H1 (cell line): ENCODE data around the gene TCTN3. TPM values are rescaled to one million over a fixed set of nuclear protein-coding genes. Genes with fewer than 3 reads are reported as not detected.

Experiments used
- CTCF ChIA-PET: fragments of 300-600 bp; sonication (Branson Sonifier 250); formaldehyde crosslinking; loops from one replicate; lab custom pipeline; 2021; ENCODE audit not compliant: partially characterized antibody; lab: Charles Lee
- POLR2A ChIA-PET: fragments of 300-600 bp; sonication (Branson Sonifier 250); formaldehyde crosslinking; loops from one replicate; lab custom pipeline; 2021; ENCODE audit warnings: inconsistent platforms; ENCODE audit not compliant: partially characterized antibody; lab: Charles Lee
- DNase-seq, 2 experiments: peaks; one replicate each; pipeline versions ENCODE4 v3.0.0 to v3.0.0-alpha.2; 2010 to 2022; ENCODE audit warnings: low spot score in 2 of 2, low read depth in 1 of 2, mixed read lengths in 1 of 2
- FAIRE-seq: peaks from 2 replicates; lab custom pipeline; 2011; peaks lifted over from hg19 to GRCh38; lab: Jason Lieb, UNC
- H2AFZ ChIP-seq: 2 replicates; pipeline ENCODE4 v1.8.1; 2012; ENCODE audit warnings: low read length, inconsistent platforms
- H2AK5ac ChIP-seq: 2 replicates; pipeline ENCODE4 v1.6.1; 2013; ENCODE audit warnings: low read depth, low read length
- H2BK120ac ChIP-seq: replicated peaks from 2 replicates; pipeline ENCODE3; 2013; ENCODE audit warnings: low read depth, low read length, inconsistent platforms
- H2BK12ac ChIP-seq: 2 replicates; pipeline ENCODE4 v1.6.1; 2013; ENCODE audit warnings: low read depth, low read length
- H2BK15ac ChIP-seq: 2 replicates; pipeline ENCODE4 v1.6.1; 2013; ENCODE audit warnings: low read length
- H2BK20ac ChIP-seq: 2 replicates; pipeline ENCODE4 v1.6.1; 2013; ENCODE audit warnings: low read length
- H2BK5ac ChIP-seq: 2 replicates; pipeline ENCODE4 v1.6.1; 2013; ENCODE audit warnings: low read depth, low read length
- H3K14ac ChIP-seq: 2 replicates; pipeline ENCODE4 v1.6.1; 2013; ENCODE audit warnings: inconsistent platforms; ENCODE audit not compliant: insufficient read length
- H3K18ac ChIP-seq: 2 replicates; pipeline ENCODE4 v1.6.1; 2013; ENCODE audit warnings: low read length; ENCODE audit errors: extremely low read depth
- H3K23ac ChIP-seq: 2 replicates; pipeline ENCODE4 v1.6.1; 2013; ENCODE audit warnings: inconsistent platforms; ENCODE audit not compliant: insufficient read length
- H3K23me2 ChIP-seq: 2 replicates; pipeline ENCODE4 v1.6.1; 2013; ENCODE audit warnings: low read depth, low read length
- H3K27ac ChIP-seq: 2 replicates; pipeline ENCODE4 v1.6.1; 2011; ENCODE audit warnings: low read depth, low read length, inconsistent platforms
- H3K27me3 ChIP-seq, 4 experiments: replicated peaks in 1 of 4; 1 replicate in 1 of 4; 2 replicates in 3 of 4; pipeline versions ENCODE4 v1.6.1 to v1.8.1; 2011 to 2013; ENCODE audit warnings: low read length in 3 of 4, mild to moderate bottlenecking in 3 of 4, inconsistent platforms in 2 of 4, mixed read lengths in 2 of 4, moderate library complexity in 1 of 4; ENCODE audit not compliant: control insufficient read depth in 3 of 4, insufficient read depth in 3 of 4; ENCODE audit errors: extremely low read depth in 1 of 4
- H3K36me3 ChIP-seq, 4 experiments: 2 replicates each; pipeline versions ENCODE4 v1.6.1 to v1.8.1; 2011 to 2013; ENCODE audit warnings: mild to moderate bottlenecking in 4 of 4, low read length in 3 of 4, moderate library complexity in 2 of 4, control low read depth in 1 of 4, inconsistent platforms in 1 of 4; ENCODE audit not compliant: insufficient read depth in 4 of 4, control insufficient read depth in 2 of 4
- H3K4ac ChIP-seq: replicated peaks from 2 replicates; pipeline ENCODE3; 2013; ENCODE audit warnings: low read length, low read depth, mixed read lengths, inconsistent platforms; ENCODE audit not compliant: insufficient read length
- H3K4me1 ChIP-seq, 4 experiments: replicated peaks in 1 of 4; 1 replicate in 1 of 4; 2 replicates in 3 of 4; pipeline versions ENCODE4 v1.6.1 to v1.8.1; 2011 to 2013; ENCODE audit warnings: low read length in 3 of 4, inconsistent platforms in 2 of 4, mixed read lengths in 1 of 4; ENCODE audit not compliant: insufficient read depth in 4 of 4, control insufficient read depth in 3 of 4
- H3K4me2 ChIP-seq, 2 experiments: 2 replicates each; pipeline versions ENCODE4 v1.6.1 to v1.8.1; 2011 to 2013; ENCODE audit warnings: low read depth in 2 of 2, low read length in 2 of 2, control low read depth in 1 of 2, inconsistent platforms in 1 of 2, mild to moderate bottlenecking in 1 of 2; ENCODE audit not compliant: insufficient read depth in 1 of 2
- H3K4me3 ChIP-seq, 4 experiments: fragments of 200-600, 300-600 bp in 1 of 4; sonication (generic), shearing (Covaris generic), sonication (Bioruptor Twin) in 1 of 4; 2 replicates each; pipeline versions ENCODE4 v1.5.1 to v1.8.1; 2011 to 2016; ENCODE audit warnings: low read length in 4 of 4, low read depth in 3 of 4, control low read depth in 2 of 4, inconsistent platforms in 2 of 4, mild to moderate bottlenecking in 2 of 4, mixed read lengths in 1 of 4, moderate library complexity in 1 of 4; ENCODE audit not compliant: insufficient read depth in 2 of 4; ENCODE audit errors: extremely low read depth in 1 of 4
- H3K56ac ChIP-seq: replicated peaks from 2 replicates; pipeline ENCODE3; 2013; ENCODE audit warnings: low read depth, mild to moderate bottlenecking, mixed read lengths, low read length, inconsistent platforms; ENCODE audit not compliant: insufficient read length
- H3K79me1 ChIP-seq: 2 replicates; pipeline ENCODE4 v1.6.1; 2013; ENCODE audit warnings: low read depth, low read length, control low read depth
- H3K79me2 ChIP-seq, 2 experiments: 2 replicates each; pipeline versions ENCODE4 v1.6.1 to v1.8.1; 2012 to 2013; ENCODE audit warnings: low read length in 2 of 2, mild to moderate bottlenecking in 2 of 2, inconsistent platforms in 1 of 2; ENCODE audit not compliant: insufficient read depth in 2 of 2, control insufficient read depth in 1 of 2
- H3K9ac ChIP-seq, 4 experiments: replicated peaks in 1 of 4; 1 replicate in 1 of 4; 2 replicates in 3 of 4; pipeline versions ENCODE4 v1.6.1 to v1.8.1; 2011 to 2013; ENCODE audit warnings: low read depth in 3 of 4, low read length in 3 of 4, control low read depth in 2 of 4, mild to moderate bottlenecking in 2 of 4, moderate library complexity in 2 of 4, inconsistent platforms in 1 of 4; ENCODE audit errors: extremely low read depth in 1 of 4
- H3K9me3 ChIP-seq, 2 experiments: 2 replicates each; pipeline versions ENCODE4 v1.6.1 to v1.8.1; 2012 to 2013; ENCODE audit warnings: mild to moderate bottlenecking in 2 of 2, moderate library complexity in 2 of 2, control low read depth in 1 of 2, inconsistent platforms in 1 of 2, low read depth in 1 of 2, low read length in 1 of 2, mixed read lengths in 1 of 2; ENCODE audit not compliant: insufficient read depth in 2 of 2
- H4K20me1 ChIP-seq, 2 experiments: replicated peaks in 1 of 2; 2 replicates each; pipeline versions ENCODE3 to v1.8.1; 2011 to 2013; ENCODE audit warnings: inconsistent platforms in 2 of 2, low read length in 2 of 2, mild to moderate bottlenecking in 1 of 2; ENCODE audit not compliant: insufficient read depth in 2 of 2, control insufficient read depth in 1 of 2
- H4K5ac ChIP-seq: 2 replicates; pipeline ENCODE4 v1.6.1; 2013; ENCODE audit warnings: low read length, low read depth, mixed read lengths, inconsistent platforms; ENCODE audit not compliant: insufficient read length
- H4K8ac ChIP-seq: 2 replicates; pipeline ENCODE4 v1.8.0; 2013; ENCODE audit warnings: mild to moderate bottlenecking, moderate library complexity, low read length, inconsistent platforms; ENCODE audit not compliant: insufficient read depth; ENCODE audit errors: extremely low read depth
- H4K91ac ChIP-seq: replicated peaks from 2 replicates; pipeline ENCODE3; 2013; ENCODE audit warnings: low read length, mixed read lengths, inconsistent platforms; ENCODE audit not compliant: insufficient read length
- EP300 ChIP-seq, 2 experiments: IDR thresholded peaks; 1 replicate in 1 of 2; 2 replicates in 1 of 2; pipeline ENCODE4 v1.6.1; 2011 to 2012; ENCODE audit warnings: low read depth in 2 of 2, low read length in 2 of 2, mild to moderate bottlenecking in 2 of 2, borderline replicate concordance in 1 of 2, inconsistent platforms in 1 of 2, moderate library complexity in 1 of 2
- HDAC6 ChIP-seq: IDR thresholded peaks from one replicate; pipeline ENCODE4 v1.7.1; 2012; ENCODE audit warnings: low read depth, mild to moderate bottlenecking, inconsistent platforms, low read length, moderate library complexity
- KDM5A ChIP-seq: fragments of 200-600 bp; IDR thresholded peaks from 2 replicates; pipeline ENCODE4 v1.7.1; 2012; ENCODE audit warnings: mild to moderate bottlenecking, low read length, inconsistent platforms, mixed read lengths
- polyA plus RNA-seq, 7 experiments: library from polyadenylated mRNA; depleted of rRNA in 3 of 7; stranded (reverse) in 5 of 7; unstranded in 2 of 7; fragments of >200 nt in 5 of 7; fragments of 200-250 nt in 2 of 7; gene quantifications; 1 replicate in 5 of 7; 2 replicates in 1 of 7; 4 replicates in 1 of 7; pipeline versions ENCODE4 v1.2.1 to v1.2.3, GENCODE V29; 2011 to 2013; ENCODE audit warnings: missing spikeins in 2 of 7, mixed read lengths in 2 of 7
- total RNA-seq: library from RNA; stranded (reverse); fragmentation: NEBNext Ultra II Directional; extraction: Animal tissue kit (Norgen Biotek cat#: 25700); gene quantifications from 2 replicates; pipeline ENCODE4 v1.2.1, GENCODE V29; 2021

The TCTN3 gene
- total and polyA plus RNA-seq, 2 of the 8 experiments (the other 6 are each of a cell fraction or from before 2014, with no cell fraction given): 34.7 to 39.8 TPM

GRCh38 chr10:95660283-95660682 lies 33.4 kb downstream of the TCTN3 start:
- Histone ChIP-seq H3K56ac (no peak overlapping the region), H2BK12ac (no peak overlapping the region), H4K8ac (no peak overlapping the region), H3K23me2 (peaks cover 7% of the 10 kb centered on the region), H3K9me3 (no peaks in the 10 kb centered on the region), H3K4ac (no peak overlapping the region), H2BK120ac (no peak overlapping the region), H3K18ac (no peak overlapping the region), H3K4me3 (no peak overlapping the region), H3K27ac (no peak overlapping the region), H3K4me1 (no peaks in the 10 kb centered on the region; a peak in 1 of 7 replicates), H4K5ac (no peak overlapping the region), H3K36me3 (peaks cover 0 to 11% (median 6%) of the 10 kb centered on the region in 4 experiments; a peak in 3 of 8 replicates), H3K23ac (no peak overlapping the region), H2BK20ac (no peak overlapping the region), H3K79me1 (peaks cover 2% of the 10 kb centered on the region; the same call in 1 of the 2 replicates), H3K27me3 (no peaks in the 10 kb centered on the region), H3K14ac (no peak overlapping the region), H3K79me2 (peaks cover 0 to 7% of the 10 kb centered on the region in 2 experiments; a peak in 2 of 4 replicates), H2AFZ (no peak overlapping the region), H3K4me2 (no peak overlapping the region), H2BK15ac (no peak overlapping the region), H4K20me1 (peaks cover 0 to 2% of the 10 kb centered on the region in 2 experiments), H2AK5ac (no peak overlapping the region), H4K91ac (no peak overlapping the region), H3K9ac (no peak overlapping the region), H2BK5ac (no peak overlapping the region)
- CTCF ChIA-PET: interaction anchor here (1.4 kb wide), 1 partner anchor 8 kb away, joined by 3 read pairs; no protein-coding TSS in a partner anchor
- POLR2A ChIA-PET: interaction anchor here (0.6 to 1.5 kb wide), 3 partner anchors 10 to 238 kb away, joined by 3 to 5 read pairs (median 3); no protein-coding TSS in a partner anchor
- no peak for TF ChIP-seq HDAC6
- no peak for TF ChIP-seq EP300 (IDR thresholded peaks at IDR 0.05; ENCODE audit: borderline replicate concordance in 1 of 2, low read depth in 2 of 2, low read length in 2 of 2)
- no peak for TF ChIP-seq KDM5A
- no peak for DNase-seq
- no peak for FAIRE-seq
